Upper lobe of left lung (tissue), 6 donors: ENCODE measurements around the gene COL17A1. TPM values are rescaled to one million over a fixed set of nuclear protein-coding genes. Genes with fewer than 3 reads are reported as not detected.

Experiments used
- ATAC-seq, 2 donors: fragments of 200-7000 bp; cut with Tn5 transposase; one replicate each; pipeline ENCODE4 v1.9.1; 2022; ENCODE audit warnings: mild to moderate bottlenecking in 2 of 2, moderate library complexity in 2 of 2; ENCODE audit not compliant: low FRiP score in 2 of 2
- DNase-seq, 2 donors: peaks; one replicate each; pipeline ENCODE4 v3.0.0-alpha.2; 2019 to 2020
- H3K27ac ChIP-seq, 4 donors: fragments of 200-600 bp; sonication (generic); one replicate each; pipeline ENCODE4 v1.5.1; 2016 to 2019
- H3K27me3 ChIP-seq, 4 donors: fragments of 200-600 bp; sonication (generic); one replicate each; pipeline ENCODE4 v1.5.1; 2017 to 2019
- H3K36me3 ChIP-seq, 4 donors: fragments of 200-600 bp; sonication (generic); one replicate each; pipeline ENCODE4 v1.5.1; 2016 to 2019
- H3K4me1 ChIP-seq, 4 donors: fragments of 200-600 bp; sonication (generic); one replicate each; pipeline ENCODE4 v1.5.1; 2018 to 2019
- H3K4me3 ChIP-seq, 4 donors: fragments of 200-600 bp; sonication (generic); one replicate each; pipeline ENCODE4 v1.5.1; 2017 to 2019; ENCODE audit warnings: mild to moderate bottlenecking in 2 of 4, moderate library complexity in 1 of 4
- H3K9me3 ChIP-seq, 4 donors: fragments of 200-600 bp; sonication (generic); one replicate each; pipeline ENCODE4 v1.5.1; 2018 to 2019
- CTCF ChIP-seq, 6 experiments: fragments of 450-650 bp in 4 of 6; fragments of 200-600 bp in 2 of 6; sonication (generic) in 2 of 6; IDR thresholded peaks; one replicate each; pipeline ENCODE4 v1.5.1; 2016 to 2019; ENCODE audit warnings: antibody characterized with exemption in 6 of 6
- EP300 ChIP-seq, 4 donors: sonication (generic); formaldehyde crosslinking; IDR thresholded peaks; one replicate each; pipeline ENCODE4 v1.5.1; 2017; ENCODE audit warnings: antibody characterized with exemption in 4 of 4, control low read depth in 2 of 4
- POLR2A ChIP-seq, 4 donors: fragments of 450-650 bp; IDR thresholded peaks; one replicate each; pipeline ENCODE4 v1.5.1; 2016 to 2017; ENCODE audit warnings: antibody characterized with exemption in 4 of 4, mild to moderate bottlenecking in 2 of 4
- POLR2AphosphoS5 ChIP-seq, 2 donors: sonication (generic); formaldehyde crosslinking; IDR thresholded peaks; one replicate each; pipeline ENCODE4 v1.5.1; 2017; ENCODE audit warnings: antibody characterized with exemption in 2 of 2
- WGBS, 2 donors: methylation state at CpG; one replicate each; pipeline ENCODE4 v1.1.5; 2017 to 2018; 5-methylcytosine and 5-hydroxymethylcytosine counted together
- total RNA-seq, 6 donors: library from RNA; depleted of rRNA in 4 of 6; stranded (reverse); fragments of >200 nt in 4 of 6; gene quantifications; one replicate each; pipeline versions ENCODE4 v1.1.0 to v1.2.1, GENCODE V29; 2016 to 2021
- donor health status: DM: no; HTN: no; CAD: no; lungs with moderate emphysema.
- donor health status: DM: no; HTN: yes; CAD: no; lungs with severe emphysema.

COL17A1 gene
- total RNA-seq, 6 donors from 2014 or later = 1.0 to 2.0 (median 1.6) TPM

- Histone ChIP-seq H3K27me3 (no peaks in the 10 kb centered on the region), H3K27ac (no peak overlapping the region), H3K36me3 (peaks cover 10 to 69% (median 19%) of the 10 kb centered on the region in 4 donors), H3K4me1 (peaks cover 0 to 7% (median 2%) of the 10 kb centered on the region in 4 donors), H3K9me3 (no peaks in the 10 kb centered on the region), H3K4me3 (no peak overlapping the region)
- TF ChIP-seq CTCF (IDR thresholded peaks at IDR 0.05) (no peak), POLR2AphosphoS5 (IDR thresholded peaks at IDR 0.05) (no peak), POLR2A (IDR thresholded peaks at IDR 0.05) (no peak), EP300 (IDR thresholded peaks at IDR 0.05) (no peak)
- WGBS, 2 donors = 78 to 100% methylated on average over 1 of the region's 1 CpG
- no peak for DNase-seq
- no peak for ATAC-seq
These were observed 90.5 kb downstream of the COL17A1 start for GRCh38 chr10:103995134-103995533.

GRCh38 chr10:103991393-103992128 is 94.1 kb downstream of the COL17A1 start:
- Histone ChIP-seq H3K27ac (no peak overlapping the region), H3K9me3 (no peaks in the 10 kb centered on the region), H3K27me3 (no peaks in the 10 kb centered on the region), H3K4me3 (no peak overlapping the region), H3K4me1 (peaks cover 7 to 29% (median 23%) of the 10 kb centered on the region in 4 donors), H3K36me3 (peaks cover 0 to 36% (median 0%) of the 10 kb centered on the region in 4 donors)
- ATAC-seq (no peak), DNase-seq (no peak)
- TF ChIP-seq POLR2A (IDR thresholded peaks at IDR 0.05) (no peak), CTCF (IDR thresholded peaks at IDR 0.05) (no peak), EP300 (IDR thresholded peaks at IDR 0.05) (no peak), POLR2AphosphoS5 (IDR thresholded peaks at IDR 0.05) (no peak)
- 68 to 74% methylated on average over 3 of the region's 3 CpGs for WGBS, 2 donors

- Histone ChIP-seq H3K9me3 (no peaks in the 10 kb centered on the region), H3K36me3 (peaks cover 0 to 32% (median 0%) of the 10 kb centered on the region in 4 donors), H3K27ac (no peak overlapping the region), H3K4me1 (peaks cover 10 to 33% (median 26%) of the 10 kb centered on the region in 4 donors), H3K4me3 (no peak overlapping the region), H3K27me3 (no peaks in the 10 kb centered on the region)
- ATAC-seq (no peak), DNase-seq (no peak)
- TF ChIP-seq CTCF (IDR thresholded peaks at IDR 0.05) (no peak), POLR2AphosphoS5 (IDR thresholded peaks at IDR 0.05) (no peak), EP300 (IDR thresholded peaks at IDR 0.05) (no peak), POLR2A (IDR thresholded peaks at IDR 0.05) (no peak)
- 79 to 87% methylated on average over 1 of the region's 1 CpG for WGBS, 2 donors
These were observed 95.1 kb downstream of the COL17A1 start for GRCh38 chr10:103990531-103990930.

GRCh38 chr10:103990121-103990520 is 95.6 kb downstream of the COL17A1 start:
- TF ChIP-seq POLR2A (IDR thresholded peaks at IDR 0.05) (no peak), POLR2AphosphoS5 (IDR thresholded peaks at IDR 0.05) (no peak), CTCF (IDR thresholded peaks at IDR 0.05) (no peak), EP300 (IDR thresholded peaks at IDR 0.05) (no peak)
- no peak overlapping the region for H3K27ac ChIP-seq
- H3K9me3 ChIP-seq = no peaks in the 10 kb centered on the region
- H3K4me1 ChIP-seq = peaks cover 10 to 35% (median 28%) of the 10 kb centered on the region in 4 donors
- H3K36me3 ChIP-seq = peaks cover 0 to 32% (median 0%) of the 10 kb centered on the region in 4 donors
- H3K4me3 ChIP-seq = no peak overlapping the region
- DNase-seq = no peak
- no peaks in the 10 kb centered on the region for H3K27me3 ChIP-seq
- ATAC-seq = no peak
- 66 to 74% methylated on average over 3 of the region's 3 CpGs for WGBS, 2 donors

GRCh38 chr10:103986360-103986759 is 99.3 kb downstream of the COL17A1 start:
- peaks cover 27 to 63% (median 48%) of the 10 kb centered on the region in 4 donors for H3K4me1 ChIP-seq
- no peak overlapping the region for H3K4me3 ChIP-seq
- TF ChIP-seq EP300 (IDR thresholded peaks at IDR 0.05) (no peak), CTCF (IDR thresholded peaks at IDR 0.05) (no peak), POLR2AphosphoS5 (IDR thresholded peaks at IDR 0.05) (no peak)
- no peaks in the 10 kb centered on the region for H3K27me3 ChIP-seq
- no peaks in the 10 kb centered on the region for H3K9me3 ChIP-seq
- DNase-seq = no peak
- H3K27ac ChIP-seq = no peak overlapping the region
- 84 to 85% methylated on average over 7 of the region's 7 CpGs for WGBS, 2 donors
- no peak for ATAC-seq
- no peaks in the 10 kb centered on the region for H3K36me3 ChIP-seq
